OCI-LY7 (cell line): ENCODE data around the gene ACOT13. TPM values are rescaled to one million over a fixed set of nuclear protein-coding genes. Genes with fewer than 3 reads are reported as not detected.

Experiments
- BruUV-seq: library from RNA; stranded (reverse); fragments of 400-500 nt; replicated peaks from 2 replicates; lab custom pipeline; 2021; lab: Mats Ljungman, UMichigan
- CTCF ChIA-PET: fragments of 300-600 bp; sonication (Branson Sonifier 250); formaldehyde crosslinking; loops from one replicate; lab custom pipeline; 2022; ENCODE audit warnings: antibody characterized with exemption; ENCODE audit not compliant: unreplicated experiment; lab: Charles Lee
- POLR2A ChIA-PET: fragments of 300-600 bp; sonication (Branson Sonifier 250); formaldehyde crosslinking; loops from one replicate; lab custom pipeline; 2022; ENCODE audit warnings: antibody characterized with exemption; lab: Charles Lee
- DNase-seq: peaks from one replicate; pipeline ENCODE4 v3.0.0-alpha.2; 2015; ENCODE audit warnings: low spot score
- H2AFZ ChIP-seq: fragments of 200-600 bp; sonication (generic), shearing (Covaris generic); 2 replicates; pipeline ENCODE4 v1.6.1; 2014; ENCODE audit warnings: mild to moderate bottlenecking, antibody characterized with exemption, low read length, moderate library complexity
- H3K27ac ChIP-seq: fragments of 200-600 bp; sonication (generic); 2 replicates; pipeline ENCODE4 v1.5.1; 2014; ENCODE audit warnings: mixed run types, low read depth, mild to moderate bottlenecking, moderate library complexity, low read length, inconsistent platforms; ENCODE audit not compliant: poor library complexity, severe bottlenecking
- H3K36me3 ChIP-seq: fragments of 200-600 bp; sonication (generic); 2 replicates; pipeline ENCODE4 v1.6.1; 2014; ENCODE audit warnings: mild to moderate bottlenecking, antibody characterized with exemption, low read length, moderate library complexity, mixed read lengths; ENCODE audit not compliant: insufficient read depth
- H3K4me1 ChIP-seq: fragments of 200-600 bp; sonication (generic); 2 replicates; pipeline ENCODE4 v1.5.1; 2014; ENCODE audit warnings: mild to moderate bottlenecking, low read length; ENCODE audit not compliant: insufficient read depth, poor library complexity, severe bottlenecking
- H3K4me2 ChIP-seq: fragments of 200-600 bp; sonication (generic); 2 replicates; pipeline ENCODE4 v1.6.1; 2014; ENCODE audit warnings: mild to moderate bottlenecking, low read length
- H3K4me3 ChIP-seq: fragments of 200-600 bp; sonication (generic); 2 replicates; pipeline ENCODE4 v1.5.1; 2014; ENCODE audit warnings: mild to moderate bottlenecking, low read depth, low read length; ENCODE audit not compliant: poor library complexity, severe bottlenecking
- H3K79me2 ChIP-seq: fragments of 200-600 bp; sonication (generic); 2 replicates; pipeline ENCODE4 v1.6.1; 2016; ENCODE audit warnings: low read depth, mild to moderate bottlenecking, low read length, moderate library complexity, mixed read lengths; ENCODE audit not compliant: insufficient read depth
- H3K9me2 ChIP-seq: fragments of 200-600 bp; sonication (generic); 2 replicates; pipeline ENCODE4 v1.6.1; 2016; ENCODE audit warnings: mild to moderate bottlenecking, low read length, mixed read lengths; ENCODE audit not compliant: insufficient read depth
- H3K9me3 ChIP-seq: fragments of 200-600 bp; sonication (generic); 2 replicates; pipeline ENCODE4 v1.6.1; 2014; ENCODE audit warnings: mild to moderate bottlenecking, mixed run types, low read length, mixed read lengths
- H4K20me1 ChIP-seq: fragments of 200-600 bp; sonication (generic); 2 replicates; pipeline ENCODE4 v1.6.1; 2014; ENCODE audit warnings: mild to moderate bottlenecking, antibody characterized with exemption, low read length, moderate library complexity, mixed read lengths; ENCODE audit not compliant: insufficient read depth
- CTCF ChIP-seq: fragments of 200-600 bp; sonication (generic); conservative IDR thresholded peaks from 2 replicates; pipeline ENCODE4 v1.5.1; 2014; ENCODE audit warnings: mild to moderate bottlenecking, antibody characterized with exemption, low read length, moderate library complexity, mixed read lengths
- EZH2phosphoT487 ChIP-seq: fragments of 200-600 bp; sonication (generic); IDR thresholded peaks from 2 replicates; pipeline ENCODE4 v1.6.1; 2018; ENCODE audit warnings: low read depth, borderline replicate concordance, mild to moderate bottlenecking, mixed run types, antibody characterized with exemption, low read length, moderate library complexity, mixed read lengths
- intact Hi-C: fragments of 100-400 bp; cut with micrococcal nuclease; formaldehyde crosslinking; loops from one replicate; pipeline ENCODE4 v1.10.0; 2022; ENCODE audit not compliant: unreplicated experiment
- total RNA-seq, 2 experiments: library from RNA; depleted of rRNA in 1 of 2; stranded (reverse); fragments of >200 nt in 1 of 2; shearing (Covaris generic) in 1 of 2; gene quantifications; 2 replicates each; pipeline ENCODE4 v1.2.3, GENCODE V29; 2014 to 2022

ACOT13 gene
- total RNA-seq, 2 experiments from 2014 or later, result 4.1 to 16.4 TPM

DNA sequence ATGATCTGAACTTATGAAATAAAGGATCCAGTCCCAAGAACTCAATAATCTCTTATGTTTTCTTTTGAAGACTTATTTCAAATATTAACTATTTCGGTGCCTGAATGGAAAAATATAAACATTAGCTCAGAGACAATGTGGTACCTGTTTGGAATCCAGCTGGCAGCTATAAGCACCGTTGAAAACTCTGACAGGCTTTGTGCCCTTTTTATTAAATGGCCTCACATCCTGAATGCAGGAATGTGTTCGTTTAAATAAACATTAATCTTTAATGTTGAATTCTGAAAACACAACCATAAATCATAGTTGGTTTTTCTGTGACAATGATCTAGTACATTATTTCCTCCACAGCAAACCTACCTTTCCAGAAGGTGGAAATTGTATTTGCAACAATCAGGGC lies 16.5 kb upstream of the ACOT13 start:
- BruUV-seq, result TSS peak; percentile 89
- Histone ChIP-seq H3K4me1 (peaks cover 17% of the 10 kb centered on the region), H4K20me1 (no peaks in the 10 kb centered on the region), H3K79me2 (no peaks in the 10 kb centered on the region), H3K9me2 (no peaks in the 10 kb centered on the region), H2AFZ (no peak overlapping the region), H3K27ac (peak overlapping the region; percentile 8), H3K36me3 (peaks cover 54% of the 10 kb centered on the region), H3K4me3 (no peak overlapping the region), H3K9me3 (no peaks in the 10 kb centered on the region), H3K4me2 (no peak overlapping the region; the same call in 1 of the 2 replicates)
- POLR2A ChIA-PET, result interaction anchor here (0.7 to 1.3 kb wide), 4 partner anchors 8 to 66 kb away, joined by 3 to 4 read pairs (median 3); partner anchors contain the start of genes ACOT13 and TDP2
- TF ChIP-seq EZH2phosphoT487, result no peak
- no peak for TF ChIP-seq CTCF
- intact Hi-C loops, result no loop called here
- CTCF ChIA-PET, result no interaction called here
- no peak for DNase-seq

DNA sequence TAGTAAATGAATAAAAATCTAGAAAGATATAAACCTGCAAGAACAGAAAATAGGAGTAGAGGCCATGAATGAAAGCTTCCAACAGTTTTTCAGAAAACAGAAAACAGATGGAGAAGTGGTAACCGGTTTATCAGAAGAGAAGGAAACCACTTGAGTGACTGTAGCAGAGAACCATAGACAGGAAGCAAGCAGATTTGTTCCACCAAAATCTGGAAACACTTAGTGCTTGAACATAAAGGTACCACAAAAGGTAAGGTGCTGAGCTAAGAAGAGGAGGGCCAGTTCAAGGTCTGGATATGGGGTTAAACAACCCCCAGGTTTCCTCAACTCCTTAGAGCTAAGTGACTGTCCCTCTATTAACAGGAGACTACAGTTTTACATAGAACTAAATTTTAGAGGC lies 11.7 kb upstream of the ACOT13 start:
- CTCF ChIA-PET, result no interaction called here
- Histone ChIP-seq H4K20me1 (no peaks in the 10 kb centered on the region), H3K27ac (no peak overlapping the region), H3K9me2 (no peaks in the 10 kb centered on the region), H3K4me1 (peaks cover 3% of the 10 kb centered on the region), H3K4me3 (no peak overlapping the region), H2AFZ (no peak overlapping the region), H3K4me2 (no peak overlapping the region), H3K36me3 (peaks cover 78% of the 10 kb centered on the region), H3K9me3 (no peaks in the 10 kb centered on the region), H3K79me2 (0 out of 2 replicates have a peak, but pooled peaks cover 4% of the 10 kb centered on the region)
- POLR2A ChIA-PET, result interaction anchor here (0.5 to 1.4 kb wide), 4 partner anchors 11 to 41 kb away, joined by 3 read pairs; partner anchors contain the start of gene ACOT13
- no peak for DNase-seq
- intact Hi-C loops, result no loop called here
- TF ChIP-seq EZH2phosphoT487, result no peak
- TF ChIP-seq CTCF, result no peak
- no TSS peak for BruUV-seq
